Calu3 (cell line): ENCODE measurements around the gene BTG4. TPM values are rescaled to one million over a fixed set of nuclear protein-coding genes. Genes with fewer than 3 reads are reported as not detected.
A peak's percentile ranks its signal among the peaks of the same experiment; 100 is the strongest.

Experiments used
- BruUV-seq: library from RNA; stranded (reverse); fragments of 400-500 nt; replicated peaks from 2 replicates; lab custom pipeline; 2021; lab: Mats Ljungman, UMichigan
- CTCF ChIA-PET: fragments of 300-600 bp; sonication (Branson Sonifier 250); formaldehyde crosslinking; loops from one replicate; lab custom pipeline; 2022; ENCODE audit warnings: antibody characterized with exemption; lab: Charles Lee
- DNase-seq: peaks from one replicate; pipeline ENCODE4 v3.0.0; 2022
- H3K27ac Mint-ChIP-seq: one replicate; pipeline ENCODE4 v1.8.0; 2022; ENCODE audit warnings: mixed read lengths; ENCODE audit not compliant: unreplicated experiment
- H3K27me3 Mint-ChIP-seq: one replicate; pipeline ENCODE4 v1.8.0; 2022; ENCODE audit warnings: mixed read lengths; ENCODE audit not compliant: unreplicated experiment
- H3K36me3 Mint-ChIP-seq: one replicate; pipeline ENCODE4 v1.8.0; 2022; ENCODE audit warnings: mild to moderate bottlenecking, moderate library complexity, mixed read lengths; ENCODE audit not compliant: insufficient read depth, unreplicated experiment
- H3K4me1 Mint-ChIP-seq: one replicate; pipeline ENCODE4 v1.8.0; 2022; ENCODE audit warnings: mild to moderate bottlenecking, low read depth, mixed read lengths; ENCODE audit not compliant: unreplicated experiment
- H3K4me3 Mint-ChIP-seq: one replicate; pipeline ENCODE4 v1.8.0; 2022; ENCODE audit warnings: mild to moderate bottlenecking, low read depth, moderate library complexity, mixed read lengths; ENCODE audit not compliant: unreplicated experiment
- H3K9me3 Mint-ChIP-seq: one replicate; pipeline ENCODE4 v1.8.0; 2022; ENCODE audit warnings: low read depth, mixed read lengths; ENCODE audit not compliant: unreplicated experiment
- intact Hi-C: fragments of 100-400 bp; cut with micrococcal nuclease; formaldehyde crosslinking; loops from one replicate; pipeline ENCODE4 v1.10.0; 2022; ENCODE audit not compliant: unreplicated experiment
- microRNA-seq: library from miRNA; unstranded; fragments of <30 nt; microRNA quantifications from one replicate; pipeline ENCODE4 v1.2.0, GENCODE V29; 2022
- total RNA-seq: library from RNA; stranded (reverse); gene quantifications from 2 replicates; pipeline ENCODE4 v1.2.3, GENCODE V29; 2022
- TF ChIP-seq, protein P1 (sequence below): fragments of 200-600 bp; IDR thresholded peaks from one replicate; pipeline ENCODE4 v1.8.0; 2022; ENCODE audit warnings: antibody characterized with exemption; ENCODE audit not compliant: unreplicated experiment

BTG4 gene
- total RNA-seq, 1 experiment from 2014 or later: not detected

DNA sequence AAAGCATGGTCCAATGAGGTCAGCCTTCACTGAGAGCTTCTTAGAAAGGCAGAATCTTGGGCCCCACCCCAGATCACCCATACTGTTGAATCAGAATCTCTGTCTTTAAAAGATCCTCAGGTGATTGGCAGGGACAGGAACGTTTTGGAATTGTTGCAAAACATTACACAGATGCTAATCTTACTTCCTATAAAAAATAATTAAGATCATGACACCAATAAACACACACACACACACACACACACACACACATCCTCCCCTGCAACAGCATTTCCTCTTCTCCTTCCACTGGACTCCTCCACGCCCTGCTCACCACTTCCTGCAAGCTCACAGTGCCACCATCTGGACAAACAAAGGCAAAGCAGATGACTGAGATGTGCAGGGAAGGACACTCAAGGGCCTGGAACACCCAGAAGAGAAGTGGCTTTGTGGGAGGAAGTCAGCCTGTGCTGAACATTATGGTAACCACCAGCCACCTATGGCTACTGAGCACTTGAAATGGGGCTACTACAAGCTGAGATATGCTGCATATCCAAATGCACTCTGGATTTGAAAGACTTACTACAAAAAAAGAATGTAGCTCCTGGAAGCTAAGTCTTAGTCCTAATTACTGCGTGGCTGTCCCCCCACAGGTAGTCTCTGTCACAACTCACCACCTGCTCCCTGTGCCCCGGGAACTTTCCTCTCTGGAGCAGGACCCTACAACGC, 65.6 kb downstream of the BTG4 start:
- H3K4me1 Mint-ChIP-seq: peaks cover 7% of the 10 kb centered on the region
- H3K9me3 Mint-ChIP-seq: no peaks in the 10 kb centered on the region
- TF ChIP-seq, protein P1, sequence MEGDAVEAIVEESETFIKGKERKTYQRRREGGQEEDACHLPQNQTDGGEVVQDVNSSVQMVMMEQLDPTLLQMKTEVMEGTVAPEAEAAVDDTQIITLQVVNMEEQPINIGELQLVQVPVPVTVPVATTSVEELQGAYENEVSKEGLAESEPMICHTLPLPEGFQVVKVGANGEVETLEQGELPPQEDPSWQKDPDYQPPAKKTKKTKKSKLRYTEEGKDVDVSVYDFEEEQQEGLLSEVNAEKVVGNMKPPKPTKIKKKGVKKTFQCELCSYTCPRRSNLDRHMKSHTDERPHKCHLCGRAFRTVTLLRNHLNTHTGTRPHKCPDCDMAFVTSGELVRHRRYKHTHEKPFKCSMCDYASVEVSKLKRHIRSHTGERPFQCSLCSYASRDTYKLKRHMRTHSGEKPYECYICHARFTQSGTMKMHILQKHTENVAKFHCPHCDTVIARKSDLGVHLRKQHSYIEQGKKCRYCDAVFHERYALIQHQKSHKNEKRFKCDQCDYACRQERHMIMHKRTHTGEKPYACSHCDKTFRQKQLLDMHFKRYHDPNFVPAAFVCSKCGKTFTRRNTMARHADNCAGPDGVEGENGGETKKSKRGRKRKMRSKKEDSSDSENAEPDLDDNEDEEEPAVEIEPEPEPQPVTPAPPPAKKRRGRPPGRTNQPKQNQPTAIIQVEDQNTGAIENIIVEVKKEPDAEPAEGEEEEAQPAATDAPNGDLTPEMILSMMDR: peak; percentile 35
- peaks cover 6% of the 10 kb centered on the region for H3K36me3 Mint-ChIP-seq
- BruUV-seq: no TSS peak
- CTCF ChIA-PET: interaction anchor here (0.7 to 1.7 kb wide), 6 partner anchors 8 to 1011 kb away, joined by 3 to 13 read pairs (median 4); no protein-coding TSS in a partner anchor
- peaks cover 3% of the 10 kb centered on the region for H3K27me3 Mint-ChIP-seq
- no peak overlapping the region for H3K4me3 Mint-ChIP-seq
- peak; percentile 75 for DNase-seq
- peak overlapping the region; percentile 87 for H3K27ac Mint-ChIP-seq
- intact Hi-C loops: loop anchor here (1.0 to 10.0 kb wide), 2 partner anchors 163 to 982 kb away; no protein-coding TSS in a partner anchor

DNA sequence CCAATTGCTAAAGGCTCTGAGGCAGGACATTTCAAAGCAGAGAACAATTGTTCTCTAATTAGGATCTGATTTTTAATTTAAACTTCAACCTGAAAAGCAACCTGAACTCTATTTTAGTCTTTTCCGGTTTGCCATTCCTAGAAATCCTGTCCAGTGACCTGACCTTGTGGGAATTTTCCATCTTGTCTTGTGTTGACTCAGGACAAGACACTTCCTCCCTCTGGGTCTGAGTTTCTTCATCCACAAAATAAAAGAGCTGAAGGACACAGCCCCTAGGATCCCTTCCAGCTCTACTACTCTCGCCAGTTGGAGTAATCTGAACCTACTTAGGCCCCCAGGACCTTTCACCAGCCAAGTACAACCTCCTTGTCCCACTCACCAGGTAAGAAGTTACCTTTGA, 66.6 kb downstream of the BTG4 start:
- no peaks in the 10 kb centered on the region for H3K27me3 Mint-ChIP-seq
- intact Hi-C loops: loop anchor here (10.0 kb wide), 1 partner anchor 981 kb away; no protein-coding TSS in a partner anchor
- H3K27ac Mint-ChIP-seq: no peak overlapping the region
- CTCF ChIA-PET: interaction anchor here (0.9 to 1.7 kb wide), 5 partner anchors 9 to 1010 kb away, joined by 4 to 13 read pairs (median 4); no protein-coding TSS in a partner anchor
- DNase-seq: no peak
- H3K36me3 Mint-ChIP-seq: peaks cover 6% of the 10 kb centered on the region
- TF ChIP-seq, protein P1: no peak
- no TSS peak for BruUV-seq
- no peak overlapping the region for H3K4me3 Mint-ChIP-seq
- H3K4me1 Mint-ChIP-seq: peaks cover 16% of the 10 kb centered on the region
- no peaks in the 10 kb centered on the region for H3K9me3 Mint-ChIP-seq

Small RNAs within 50 kb of the gene (microRNA-seq; reads per million reads assigned to microRNA genes)
- gene MIR34B (5.6 reads per million, percentile 18 among the genes with 10 or more reads in this experiment), gene MIR34C (34.8 reads per million, percentile 52 among the genes with 10 or more reads in this experiment)

Other genes with a start within 250 kb of the BTG4 start
- 3.4 and 3.8 TPM in 2 replicates for gene POU2AF3, start 213.8 kb downstream of the BTG4 start, total RNA-seq
- gene POU2AF1, start 133.1 kb downstream of the BTG4 start, total RNA-seq: not detected in 2 replicates
- gene HOATZ, start 2.4 kb upstream of the BTG4 start, total RNA-seq: not detected in 2 replicates
- 0.32 and 0.47 TPM in 2 replicates for gene LAYN, start 28.3 kb upstream of the BTG4 start, total RNA-seq
- 10.3 and 13.9 TPM in 2 replicates for gene SIK2, start 90.1 kb upstream of the BTG4 start, total RNA-seq